ENCODE measurements around the gene AGAP1.

GRCh38 chr2:235689427-235689853, 195.6 kb downstream of the AGAP1 start:
- TF ChIP-seq CTCF (IDR thresholded peaks at IDR 0.05) (no peak), POLR2A (IDR thresholded peaks at IDR 0.05) (no peak)

Measured in uterus (tissue), 2 donors.